ENCODE measurements around the gene MRPL49. TPM values are rescaled to one million over a fixed set of nuclear protein-coding genes. Genes with fewer than 3 reads are reported as not detected.

Gene MRPL49
- total RNA-seq, 1 experiment from 2014 or later = 91.0 TPM

DNA sequence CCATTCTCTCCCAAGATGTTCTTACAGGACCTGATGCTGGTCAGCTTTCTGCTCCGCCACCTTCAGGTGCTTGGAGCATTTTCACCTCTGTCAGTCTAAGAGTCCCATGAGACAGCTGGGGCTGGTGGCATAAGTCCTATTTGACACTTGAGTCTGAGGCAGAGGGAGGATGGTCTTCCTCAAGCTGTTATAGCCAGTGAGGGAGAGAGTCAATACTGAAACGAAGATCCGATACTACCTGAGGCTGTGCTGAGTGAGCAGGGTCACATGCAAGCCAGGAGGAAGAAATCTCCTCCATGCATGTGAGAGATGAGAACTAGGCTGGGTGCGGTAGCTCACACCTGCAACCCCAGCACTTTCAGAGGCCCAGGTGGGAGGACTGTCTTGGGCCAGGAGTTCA, 32.5 kb upstream of the MRPL49 start:
- BruUV-seq (replicated peaks) = no TSS peak
- ChIA-PET POLR2A (ENCODE audit: low non-redundant PET) (no interaction called here), CTCF (no interaction called here)
- Histone ChIP-seq H3K4me3 (ENCODE audit: low read depth, low read length, poor library complexity, severe bottlenecking) (no peak overlapping the region), H3K36me3 (ENCODE audit: insufficient read depth, low read length, poor library complexity, severe bottlenecking) (peaks cover 7% of the 10 kb centered on the region), H3K4me1 (ENCODE audit: insufficient read depth, low read length, poor library complexity, severe bottlenecking) (no peaks in the 10 kb centered on the region), H3K27ac (ENCODE audit: low read depth, low read length, poor library complexity, severe bottlenecking) (no peak overlapping the region), H3K27me3 (replicated peaks; ENCODE audit: insufficient read depth, low read depth, low read length, poor library complexity) (no peaks in the 10 kb centered on the region), H3K9me3 (ENCODE audit: low read depth, low read length, poor library complexity, severe bottlenecking) (no peaks in the 10 kb centered on the region)
- TF ChIP-seq EZH2 (IDR thresholded peaks at IDR 0.05; ENCODE audit: borderline replicate concordance, low read depth, low read length, poor library complexity, severe bottlenecking) = no peak
- TF ChIP-seq, protein P1, sequence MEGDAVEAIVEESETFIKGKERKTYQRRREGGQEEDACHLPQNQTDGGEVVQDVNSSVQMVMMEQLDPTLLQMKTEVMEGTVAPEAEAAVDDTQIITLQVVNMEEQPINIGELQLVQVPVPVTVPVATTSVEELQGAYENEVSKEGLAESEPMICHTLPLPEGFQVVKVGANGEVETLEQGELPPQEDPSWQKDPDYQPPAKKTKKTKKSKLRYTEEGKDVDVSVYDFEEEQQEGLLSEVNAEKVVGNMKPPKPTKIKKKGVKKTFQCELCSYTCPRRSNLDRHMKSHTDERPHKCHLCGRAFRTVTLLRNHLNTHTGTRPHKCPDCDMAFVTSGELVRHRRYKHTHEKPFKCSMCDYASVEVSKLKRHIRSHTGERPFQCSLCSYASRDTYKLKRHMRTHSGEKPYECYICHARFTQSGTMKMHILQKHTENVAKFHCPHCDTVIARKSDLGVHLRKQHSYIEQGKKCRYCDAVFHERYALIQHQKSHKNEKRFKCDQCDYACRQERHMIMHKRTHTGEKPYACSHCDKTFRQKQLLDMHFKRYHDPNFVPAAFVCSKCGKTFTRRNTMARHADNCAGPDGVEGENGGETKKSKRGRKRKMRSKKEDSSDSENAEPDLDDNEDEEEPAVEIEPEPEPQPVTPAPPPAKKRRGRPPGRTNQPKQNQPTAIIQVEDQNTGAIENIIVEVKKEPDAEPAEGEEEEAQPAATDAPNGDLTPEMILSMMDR (conservative IDR thresholded peaks at IDR 0.05; ENCODE audit: low read depth, low read length) = no peak
- no peak for DNase-seq (ENCODE audit: low spot score)
- intact Hi-C loops (cut with micrococcal nuclease; ENCODE audit: unreplicated experiment) = no loop called here

DNA sequence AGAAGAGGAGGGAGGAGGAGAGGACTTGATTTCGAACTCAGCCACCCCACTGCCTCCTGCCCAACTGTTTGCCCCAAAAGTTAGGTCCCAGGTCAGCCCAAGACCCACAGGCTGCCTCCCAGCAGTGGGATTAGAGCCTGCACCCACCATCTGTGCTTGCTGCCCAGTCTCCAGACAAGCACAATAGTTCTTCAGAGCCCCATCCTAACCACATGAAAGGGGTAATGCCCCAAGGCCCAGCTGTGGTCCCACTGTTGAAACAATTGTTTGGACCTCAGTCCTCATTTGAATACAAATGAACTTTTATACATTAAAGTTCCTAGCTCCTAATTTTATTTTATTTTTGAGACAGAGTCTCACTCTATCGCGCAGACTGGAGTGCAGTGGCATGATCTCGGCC, 31.5 kb upstream of the MRPL49 start:
- ChIA-PET POLR2A (ENCODE audit: low non-redundant PET) (no interaction called here), CTCF (no interaction called here)
- intact Hi-C loops (cut with micrococcal nuclease; ENCODE audit: unreplicated experiment) = no loop called here
- Histone ChIP-seq H3K27ac (ENCODE audit: low read depth, low read length, poor library complexity, severe bottlenecking) (no peak overlapping the region), H3K36me3 (ENCODE audit: insufficient read depth, low read length, poor library complexity, severe bottlenecking) (peaks cover 7% of the 10 kb centered on the region), H3K9me3 (ENCODE audit: low read depth, low read length, poor library complexity, severe bottlenecking) (no peaks in the 10 kb centered on the region), H3K4me3 (ENCODE audit: low read depth, low read length, poor library complexity, severe bottlenecking) (no peak overlapping the region), H3K27me3 (replicated peaks; ENCODE audit: insufficient read depth, low read depth, low read length, poor library complexity) (no peaks in the 10 kb centered on the region), H3K4me1 (ENCODE audit: insufficient read depth, low read length, poor library complexity, severe bottlenecking) (no peaks in the 10 kb centered on the region)
- BruUV-seq (replicated peaks) = no TSS peak
- DNase-seq (ENCODE audit: low spot score) = no peak
- TF ChIP-seq EZH2 (IDR thresholded peaks at IDR 0.05; ENCODE audit: borderline replicate concordance, low read depth, low read length, poor library complexity, severe bottlenecking) = no peak
- TF ChIP-seq, protein P1 (conservative IDR thresholded peaks at IDR 0.05; ENCODE audit: low read depth, low read length) = no peak

DNA sequence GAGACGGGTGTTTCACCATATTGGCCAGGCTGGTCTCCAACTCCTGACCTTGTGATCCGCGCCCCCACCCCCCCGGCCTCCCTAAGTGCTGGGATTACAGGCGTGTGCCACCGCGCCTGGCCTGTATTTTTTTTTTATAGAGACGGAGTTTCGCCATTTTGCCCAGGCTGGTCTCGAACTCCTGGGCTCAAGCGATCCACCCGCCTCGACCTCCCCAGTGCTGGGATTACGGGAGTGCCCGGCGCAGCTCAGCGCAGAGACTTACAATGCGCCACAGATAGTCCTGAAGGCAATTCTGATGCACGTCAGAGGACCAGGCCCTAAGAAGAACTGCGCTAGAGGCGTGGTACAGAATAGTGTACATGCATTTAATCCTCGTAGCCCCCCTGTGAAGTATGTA, 26.7 kb upstream of the MRPL49 start:
- no peak for DNase-seq (ENCODE audit: low spot score)
- Histone ChIP-seq H3K4me3 (ENCODE audit: low read depth, low read length, poor library complexity, severe bottlenecking) (peak overlapping the region; percentile 89), H3K27ac (ENCODE audit: low read depth, low read length, poor library complexity, severe bottlenecking) (peak overlapping the region; percentile 82), H3K9me3 (ENCODE audit: low read depth, low read length, poor library complexity, severe bottlenecking) (no peaks in the 10 kb centered on the region), H3K36me3 (ENCODE audit: insufficient read depth, low read length, poor library complexity, severe bottlenecking) (peaks cover 3% of the 10 kb centered on the region), H3K27me3 (replicated peaks; ENCODE audit: insufficient read depth, low read depth, low read length, poor library complexity) (no peaks in the 10 kb centered on the region), H3K4me1 (ENCODE audit: insufficient read depth, low read length, poor library complexity, severe bottlenecking) (peaks cover 5% of the 10 kb centered on the region)
- intact Hi-C loops (cut with micrococcal nuclease; ENCODE audit: unreplicated experiment) = no loop called here
- TF ChIP-seq, protein P1 (conservative IDR thresholded peaks at IDR 0.05; ENCODE audit: low read depth, low read length) = no peak
- no peak for TF ChIP-seq EZH2 (IDR thresholded peaks at IDR 0.05; ENCODE audit: borderline replicate concordance, low read depth, low read length, poor library complexity, severe bottlenecking)
- POLR2A ChIA-PET (ENCODE audit: low non-redundant PET) = no interaction called here
- BruUV-seq (replicated peaks) = no TSS peak
- CTCF ChIA-PET = no interaction called here

All from A673 (cell line).